ENCODE measurements around the gene PTPRH. TPM values are rescaled to one million over a fixed set of nuclear protein-coding genes. Genes with fewer than 3 reads are reported as not detected.
"Not testable (repeated sequence)": the region's sequence is repeated elsewhere in the genome, so short reads cannot be mapped to it uniquely, and the experiment has no call there.

The PTPRH gene
- total RNA-seq, 4 donors from 2014 or later = 0.42 to 2.7 (median 1.4) TPM

- no peak for DNase-seq (ENCODE audit: extremely low spot score)
- no peak overlapping the region for H3K27ac ChIP-seq (replicated peaks in 1 of 4)
- H3K27me3 ChIP-seq = peaks cover 8 to 100% (median 85%) of the 10 kb centered on the region in 4 donors
- intact Hi-C loops (cut with DNase I) = no loop called here
- H3K4me1 ChIP-seq = peaks cover 20 to 35% (median 26%) of the 10 kb centered on the region in 4 donors
- 50% methylated on average over 18 of the region's 21 CpGs for WGBS
- H3K4me3 ChIP-seq = no peak overlapping the region
- no peak for TF ChIP-seq POLR2AphosphoS5 (IDR thresholded peaks at IDR 0.05)
- TF ChIP-seq POLR2A (IDR thresholded peaks at IDR 0.05; ENCODE audit: low read depth) = no peak
- no peak for TF ChIP-seq EP300 (IDR thresholded peaks at IDR 0.05)
- no peaks in the 10 kb centered on the region for H3K36me3 ChIP-seq
- no peaks in the 10 kb centered on the region for H3K9me3 ChIP-seq
These were observed 34.7 kb downstream of the PTPRH start for GRCh38 chr19:55174425-55175116.

GRCh38 chr19:55173714-55174409 is 35.4 kb downstream of the PTPRH start:
- Histone ChIP-seq H3K4me1 (peaks cover 13 to 28% (median 19%) of the 10 kb centered on the region in 4 donors), H3K27me3 (peaks cover under 1 to 100% (median 85%) of the 10 kb centered on the region in 4 donors), H3K36me3 (no peaks in the 10 kb centered on the region), H3K27ac (replicated peaks in 1 of 4) (no peak overlapping the region), H3K4me3 (peak overlapping the region; percentile 37 to 54 (median 44)), H3K9me3 (no peaks in the 10 kb centered on the region)
- no peak for DNase-seq (ENCODE audit: extremely low spot score)
- no peak for TF ChIP-seq POLR2AphosphoS5 (IDR thresholded peaks at IDR 0.05)
- no peak for TF ChIP-seq EP300 (IDR thresholded peaks at IDR 0.05)
- no peak for TF ChIP-seq CTCF (IDR thresholded peaks at IDR 0.05)
- no peak for TF ChIP-seq POLR2A (IDR thresholded peaks at IDR 0.05; ENCODE audit: low read depth)
- intact Hi-C loops (cut with DNase I) = no loop called here
- 5% methylated on average over 22 of the region's 37 CpGs for WGBS

GRCh38 chr19:55173186-55173713 is 36.1 kb downstream of the PTPRH start:
- 3% methylated on average over 16 of the region's 32 CpGs for WGBS
- Histone ChIP-seq H3K4me1 (peaks cover 13 to 25% (median 16%) of the 10 kb centered on the region in 4 donors), H3K4me3 (peak overlapping the region; percentile 37 to 54 (median 44)), H3K9me3 (no peaks in the 10 kb centered on the region), H3K27ac (replicated peaks in 1 of 4) (no peak overlapping the region), H3K36me3 (no peaks in the 10 kb centered on the region), H3K27me3 (peaks cover 0 to 100% (median 86%) of the 10 kb centered on the region in 4 donors)
- DNase-seq (ENCODE audit: extremely low spot score) = no peak
- intact Hi-C loops (cut with DNase I) = no loop called here
- TF ChIP-seq POLR2AphosphoS5 (IDR thresholded peaks at IDR 0.05) = no peak
- no peak for TF ChIP-seq POLR2A (IDR thresholded peaks at IDR 0.05; ENCODE audit: low read depth)
- no peak for TF ChIP-seq CTCF (IDR thresholded peaks at IDR 0.05)
- no peak for TF ChIP-seq EP300 (IDR thresholded peaks at IDR 0.05)

GRCh38 chr19:55172741-55173140 is 36.6 kb downstream of the PTPRH start:
- Histone ChIP-seq H3K9me3 (no peaks in the 10 kb centered on the region), H3K27ac (replicated peaks in 1 of 4) (no peak overlapping the region), H3K4me3 (no peak overlapping the region), H3K4me1 (peaks cover 13 to 25% (median 16%) of the 10 kb centered on the region in 4 donors), H3K36me3 (no peaks in the 10 kb centered on the region), H3K27me3 (peaks cover 0 to 100% (median 85%) of the 10 kb centered on the region in 4 donors)
- 21% methylated on average over 11 of the region's 12 CpGs for WGBS
- intact Hi-C loops (cut with DNase I) = no loop called here
- no peak for TF ChIP-seq POLR2A (IDR thresholded peaks at IDR 0.05; ENCODE audit: low read depth)
- no peak for TF ChIP-seq CTCF (IDR thresholded peaks at IDR 0.05)
- no peak for TF ChIP-seq EP300 (IDR thresholded peaks at IDR 0.05)
- no peak for TF ChIP-seq POLR2AphosphoS5 (IDR thresholded peaks at IDR 0.05)
- no peak for DNase-seq (ENCODE audit: extremely low spot score)

- peaks cover 13 to 28% (median 17%) of the 10 kb centered on the region in 4 donors for H3K4me1 ChIP-seq
- peaks cover 0 to 100% (median 85%) of the 10 kb centered on the region in 4 donors for H3K27me3 ChIP-seq
- H3K27ac ChIP-seq (replicated peaks in 1 of 4); H3K9me3 ChIP-seq; H3K36me3 ChIP-seq; DNase-seq (ENCODE audit: extremely low spot score); H3K4me3 ChIP-seq; intact Hi-C loops (cut with DNase I): not testable (repeated sequence)
- 61% methylated on average over 9 of the region's 9 CpGs for WGBS
These were observed 37.0 kb downstream of the PTPRH start for GRCh38 chr19:55172318-55172717.
